Heart right ventricle (tissue), 16 donors: ENCODE results near the gene IFNA10. TPM values are rescaled to one million over a fixed set of nuclear protein-coding genes. Genes with fewer than 3 reads are reported as not detected.
"Not testable (repeated sequence)": the region's sequence is repeated elsewhere in the genome, so short reads cannot be mapped to it uniquely, and the experiment has no call there.

Experiments
- ATAC-seq, 8 donors: fragments of 200-7000 bp; cut with Tn5 transposase; one replicate each; pipeline ENCODE4 v1.9.1; 2020; ENCODE audit warnings: mild to moderate bottlenecking in 8 of 8, moderate library complexity in 8 of 8, moderate number of reproducible peaks in 1 of 8
- DNase-seq, 2 donors: peaks; one replicate each; pipeline ENCODE4 v3.0.0-alpha.2; 2020
- H3K27ac ChIP-seq, 10 donors: fragments of 200-600 bp; sonication (generic) in 2 of 10; one replicate each; pipeline versions ENCODE4 v1.5.0 to v1.8.0; 2020 to 2022; ENCODE audit warnings: mild to moderate bottlenecking in 3 of 10
- H3K27me3 ChIP-seq, 7 donors: fragments of 200-600 bp; one replicate each; pipeline ENCODE4 v1.8.0; 2021 to 2022; ENCODE audit warnings: mild to moderate bottlenecking in 2 of 7
- H3K36me3 ChIP-seq, 9 donors: fragments of 200-600 bp; sonication (generic) in 1 of 9; one replicate each; pipeline versions ENCODE4 v1.5.0 to v1.8.0; 2020 to 2022; ENCODE audit warnings: mild to moderate bottlenecking in 2 of 9
- H3K4me1 ChIP-seq, 9 donors: fragments of 200-600 bp; sonication (generic) in 1 of 9; one replicate each; pipeline versions ENCODE4 v1.5.0 to v1.8.0; 2020 to 2022; ENCODE audit warnings: mild to moderate bottlenecking in 4 of 9
- H3K4me3 ChIP-seq, 10 donors: fragments of 200-600 bp; sonication (generic) in 2 of 10; one replicate each; pipeline versions ENCODE4 v1.5.0 to v1.8.0; 2020 to 2022; ENCODE audit warnings: mild to moderate bottlenecking in 7 of 10, moderate library complexity in 2 of 10
- H3K9me3 ChIP-seq, 11 donors: fragments of 200-600 bp in 10 of 11; sonication (generic) in 2 of 11; one replicate each; pipeline versions ENCODE4 v1.5.0 to v1.8.0; 2013 to 2022; ENCODE audit warnings: mild to moderate bottlenecking in 2 of 11, control low read depth in 1 of 11, moderate library complexity in 1 of 11
- CTCF ChIP-seq, 9 donors: fragments of 200-600 bp; sonication (generic) in 2 of 9; IDR thresholded peaks; one replicate each; pipeline versions ENCODE4 v1.5.0 to v1.8.0; 2021 to 2022; ENCODE audit warnings: antibody characterized with exemption in 9 of 9, mild to moderate bottlenecking in 5 of 9, moderate library complexity in 1 of 9
- whole genome bisulfite sequencing, 2 donors: extraction: QIAGEN DNeasy Blood & Tissue Kit; methylation state at CpG; one replicate each; pipeline ENCODE4 v1.1.7; 2013; ENCODE audit warnings: inconsistent platforms in 1 of 2; 5-methylcytosine and 5-hydroxymethylcytosine counted together
- intact Hi-C, 10 donors: fragments of 100-400 bp; cut with DNase I; formaldehyde crosslinking; loops; one replicate each; pipeline versions ENCODE4 v1.11.1 to v1.14.2; 2022
- polyA plus RNA-seq, 2 donors: library from polyadenylated mRNA; stranded (reverse); fragments of 200-250 nt; gene quantifications; one replicate each; pipeline ENCODE4 v1.2.3, GENCODE V29; 2013
- total RNA-seq, 10 donors: library from RNA; stranded (reverse); fragmentation: NEBNext Ultra II Directional in 3 of 10; extraction: Animal tissue kit (Norgen Biotek cat#: 25700) in 3 of 10; gene quantifications; one replicate each; pipeline versions ENCODE4 v1.2.1 to v1.2.4, GENCODE V29; 2021 to 2023
- donor health status: Arrhythmogenic right ventricular cardiomyopathy.
- donor health status: ischemic (EF 13 %, LVEDD 7.1; RV severe dilation, severe dysfunction).
- donor health status: healthy with polysubstance abuse.
- donor health status: DM: no; HTN: yes; CAD: no.
- donor health status: DM: no; HTN: no; CAD: no.
- donor health status: ischemic (EF 25% LVEDD 6.9; RV normal size, moderate dysfunction).
- donor health status: ischemic (EF 25% LVEDD 5.7; RV mildly dilated, moderate dysfunction).
- donor health status: healthy.
- donor health status: DM: yes; HTN: yes; CAD: no.
- donor health status: Ischemic cardiomyopathy.
- donor health status: ischemic (EF 35%, LVEDD 5.7; RV mildly dilated, moderate dysfunction).
- donor health status: nonischemic (EF 11% LVEDD 7.7; RV severe dilation, severe dysfunction).
- donor health status: DM: yes; HTN: yes; CAD: no.
- donor health status: PGD.
- donor health status: ischemic (EF 29% LVEDD 5.4; RV normal size, mild dysfunction).
- donor health status: nonischemic (EF 23%, LVEDD 6.1; RV moderate dilation, normal function).

The IFNA10 gene
- total and polyA plus RNA-seq, 12 donors = not detected

DNA sequence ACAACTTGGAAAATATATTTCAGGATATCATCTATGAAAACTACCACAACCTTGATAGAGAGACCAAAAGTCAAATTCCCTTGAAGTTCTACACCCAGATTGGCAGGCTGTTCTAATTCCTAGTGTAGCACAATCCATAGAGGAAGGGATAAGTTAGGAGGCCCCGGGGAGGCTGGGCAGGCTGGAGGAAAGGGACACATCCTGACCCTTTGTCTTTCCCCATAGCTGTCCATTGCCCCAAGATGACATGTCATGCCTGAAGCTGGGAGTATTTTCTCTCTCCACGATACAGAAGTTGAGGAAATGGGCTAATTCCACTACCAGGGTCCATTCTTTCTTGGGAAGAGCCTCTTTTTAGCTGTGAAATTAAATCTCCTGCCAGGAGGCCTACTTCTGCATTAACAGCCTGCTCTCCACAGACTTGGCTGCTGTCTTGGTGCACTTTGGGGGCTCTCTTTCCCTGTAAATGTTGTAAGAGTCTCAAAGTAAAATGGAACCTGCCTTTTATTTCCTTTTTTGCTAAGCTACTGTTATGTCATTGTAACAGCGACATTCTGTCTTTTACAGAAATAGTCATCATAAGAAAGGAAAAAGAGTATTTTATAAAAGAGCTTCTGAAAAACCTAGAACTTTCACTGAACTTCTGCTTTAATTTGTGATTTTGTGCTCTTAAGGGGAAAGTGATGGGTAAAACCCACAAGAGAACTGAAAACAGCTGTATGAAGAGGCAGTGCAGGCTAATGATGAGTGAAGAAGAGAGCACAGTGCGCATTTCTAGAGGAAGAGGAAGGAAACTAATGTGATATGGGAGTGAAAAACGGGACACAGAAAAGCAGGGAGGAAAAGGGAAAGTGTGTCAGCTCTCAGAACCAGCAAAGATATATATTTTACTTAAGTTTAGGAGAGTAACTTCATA is 6.7 kb upstream of the IFNA10 start:
- intact Hi-C loops = loop anchor here in 1 of 10 donors (10.0 kb wide), 1 partner anchor 59 kb away; no protein-coding TSS in a partner anchor
- peak in 4 of 9 donors; percentile 15 to 42 (median 27) for TF ChIP-seq CTCF (IDR thresholded peaks at IDR 0.05)
- not testable (repeated sequence) for H3K27ac ChIP-seq, H3K4me3 ChIP-seq, H3K27me3 ChIP-seq, H3K4me1 ChIP-seq, H3K36me3 ChIP-seq, H3K9me3 ChIP-seq, ATAC-seq, DNase-seq
- 33 to 35% methylated on average over 4 of the region's 5 CpGs for WGBS, 2 donors

GRCh38 chr9:21212160-21212559 is 5.2 kb upstream of the IFNA10 start:
- WGBS, 2 donors = 57 to 66% methylated on average over 2 of the region's 2 CpGs
- H3K4me1 ChIP-seq, H3K27me3 ChIP-seq, ATAC-seq, DNase-seq, H3K4me3 ChIP-seq, H3K27ac ChIP-seq, H3K36me3 ChIP-seq, H3K9me3 ChIP-seq: not testable (repeated sequence)
- intact Hi-C loops = loop anchor here in 1 of 10 donors (10.0 kb wide), 1 partner anchor 57 kb away; no protein-coding TSS in a partner anchor

DNA sequence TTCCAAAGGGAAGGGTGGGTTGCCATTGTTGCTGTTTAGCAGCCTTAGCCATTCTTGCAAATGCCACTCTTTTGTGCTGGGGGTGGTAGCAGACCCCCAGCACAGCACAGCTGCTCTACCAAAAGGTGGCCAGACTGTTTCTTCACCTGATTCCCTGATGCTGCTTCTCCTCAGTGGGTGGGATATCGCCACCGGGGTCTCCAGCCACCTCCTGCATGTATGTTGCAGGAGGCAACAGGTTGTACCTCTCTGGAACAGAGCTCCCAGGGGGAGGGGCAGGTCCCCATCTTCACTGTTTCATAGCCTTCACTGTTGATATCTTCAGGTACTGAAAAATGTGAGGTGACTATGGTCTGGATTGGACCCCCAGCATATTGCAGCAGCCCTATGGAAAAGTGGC is 3.8 kb upstream of the IFNA10 start:
- not testable (repeated sequence) for H3K9me3 ChIP-seq, ATAC-seq, H3K36me3 ChIP-seq, H3K27me3 ChIP-seq, H3K4me1 ChIP-seq, DNase-seq, H3K27ac ChIP-seq, H3K4me3 ChIP-seq
- intact Hi-C loops = loop anchor here in 1 of 10 donors (10.0 kb wide), 1 partner anchor 56 kb away; no protein-coding TSS in a partner anchor
- 84 to 86% methylated on average over 2 of the region's 2 CpGs for WGBS, 2 donors

DNA sequence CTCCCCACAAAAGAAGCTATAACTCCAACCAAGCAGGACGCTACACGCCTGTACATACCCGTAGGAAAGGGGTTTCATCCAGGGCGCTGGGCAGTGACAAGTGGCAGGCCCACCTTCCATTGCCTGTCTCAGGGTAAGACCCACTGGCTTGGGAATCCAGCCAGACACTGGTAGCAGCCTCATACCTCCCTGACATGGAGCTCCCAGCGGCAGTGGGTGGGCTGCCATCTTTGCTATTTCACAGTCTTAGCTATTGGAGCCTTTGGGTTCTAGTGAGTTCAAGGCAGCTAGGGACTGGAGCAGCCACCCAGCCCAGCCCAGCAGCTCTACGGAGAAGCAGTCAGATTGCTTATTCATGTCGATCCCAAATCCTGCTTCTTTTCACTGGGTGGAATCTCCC is 3.4 kb upstream of the IFNA10 start:
- peaks cover 0 to 3% (median 0%) of the 10 kb centered on the region in 7 donors for H3K27me3 ChIP-seq
- intact Hi-C loops = loop anchor here in 1 of 10 donors (10.0 kb wide), 1 partner anchor 56 kb away; no protein-coding TSS in a partner anchor
- DNase-seq = no peak

GRCh38 chr9:21205204-21205603 is 1.7 kb downstream of the IFNA10 start:
- H3K36me3 ChIP-seq = no peaks in the 10 kb centered on the region
- ATAC-seq (no peak), DNase-seq (no peak)
- peaks cover 0 to 13% (median 0%) of the 10 kb centered on the region in 7 donors for H3K27me3 ChIP-seq
- no peak overlapping the region for H3K27ac ChIP-seq
- H3K4me1 ChIP-seq = no peaks in the 10 kb centered on the region
- no peaks in the 10 kb centered on the region for H3K9me3 ChIP-seq
- no peak overlapping the region for H3K4me3 ChIP-seq
- no peak for TF ChIP-seq CTCF (IDR thresholded peaks at IDR 0.05)
- intact Hi-C loops = no loop called here

More for the DNA sequence above, 3.4 kb upstream of the IFNA10 start:
- no peak for ATAC-seq
- WGBS, 2 donors = 89 to 90% methylated on average over 7 of the region's 7 CpGs
- H3K4me1 ChIP-seq = no peaks in the 10 kb centered on the region
- TF ChIP-seq CTCF (IDR thresholded peaks at IDR 0.05) = no peak
- no peak overlapping the region for H3K27ac ChIP-seq
- H3K36me3 ChIP-seq = no peaks in the 10 kb centered on the region
- H3K9me3 ChIP-seq = no peaks in the 10 kb centered on the region
- no peak overlapping the region for H3K4me3 ChIP-seq

GRCh38 chr9:21202105-21202504 is 4.8 kb downstream of the IFNA10 start, which contains the start of gene IFNA7:
Gene IFNA7, minus strand, starts transcription at chr9:21202205. Its CDS starts 40 bp downstream, at chr9:21202165.
- H3K36me3 ChIP-seq, ATAC-seq, H3K4me3 ChIP-seq, DNase-seq, H3K9me3 ChIP-seq, H3K4me1 ChIP-seq, intact Hi-C loops, H3K27ac ChIP-seq: not testable (repeated sequence)
- 62 to 64% methylated on average over 4 of the region's 4 CpGs for WGBS, 2 donors
- peaks cover 0 to 10% (median 0%) of the 10 kb centered on the region in 7 donors for H3K27me3 ChIP-seq
